Measurements from ENCODE around the gene KDM4D.
"Not testable (repeated sequence)": the region's sequence is repeated elsewhere in the genome, so short reads cannot be mapped to it uniquely, and the experiment has no call there.

KDM4D gene

GRCh38 chr11:94959179-94959578 is 14.3 kb upstream of the KDM4D start:
- no peak for DNase-seq

GRCh38 chr11:94960488-94960887 is 13.0 kb upstream of the KDM4D start:
- no peak for DNase-seq

- DNase-seq: no peak
These were observed 12.3 kb upstream of the KDM4D start for GRCh38 chr11:94961255-94961654.

- DNase-seq: no peak
These were observed 8.6 kb upstream of the KDM4D start for GRCh38 chr11:94964934-94965333.

GRCh38 chr11:94968334-94968958 is 5.1 kb upstream of the KDM4D start:
- DNase-seq: no peak

- no peak for DNase-seq
These were observed 810 bp upstream of the KDM4D start for GRCh38 chr11:94972700-94973098.

GRCh38 chr11:94974178-94974577 is 669 bp downstream of the KDM4D start:
- no peak for DNase-seq

GRCh38 chr11:94975599-94975998 is 2.1 kb downstream of the KDM4D start:
- no peak for DNase-seq

- DNase-seq: no peak
These were observed 13.9 kb downstream of the KDM4D start for GRCh38 chr11:94987378-94987777.

GRCh38 chr11:94988748-94989147 is 15.2 kb downstream of the KDM4D start:
- no peak for DNase-seq

- no peak for DNase-seq
These were observed 20.0 kb downstream of the KDM4D start for GRCh38 chr11:94993400-94993943.

GRCh38 chr11:94997437-94997836 is 23.9 kb downstream of the KDM4D start:
- no peak for DNase-seq

- no peak for DNase-seq
These were observed 24.8 kb downstream of the KDM4D start for GRCh38 chr11:94998285-94998684.

- no peak for DNase-seq
These were observed 30.2 kb downstream of the KDM4D start for GRCh38 chr11:95003716-95004115.

GRCh38 chr11:95005642-95006041 is 32.1 kb downstream of the KDM4D start:
- no peak for DNase-seq

- no peak for DNase-seq
These were observed 37.9 kb downstream of the KDM4D start for GRCh38 chr11:95011376-95011775.

- DNase-seq: no peak
These were observed 40.8 kb downstream of the KDM4D start for GRCh38 chr11:95014184-95014821.

- no peak for DNase-seq
These were observed 42.6 kb downstream of the KDM4D start for GRCh38 chr11:95016139-95016538.

- not testable (repeated sequence) for DNase-seq
These were observed 48.0 kb downstream of the KDM4D start for GRCh38 chr11:95021468-95021867.

GRCh38 chr11:95024958-95025357 is 51.4 kb downstream of the KDM4D start, which contains the start of gene KDM4E:
Gene KDM4E, plus strand, starts transcription at chr11:95025258. Its CDS starts 300 bp downstream, at chr11:95025558.
- no peak for DNase-seq

GRCh38 chr11:95025594-95025993 is 52.1 kb downstream of the KDM4D start:
- DNase-seq: not testable (repeated sequence)

- no peak for DNase-seq
These were observed 54.8 kb downstream of the KDM4D start for GRCh38 chr11:95028357-95028756.

GRCh38 chr11:95033051-95033450 is 59.5 kb downstream of the KDM4D start:
- DNase-seq: no peak

GRCh38 chr11:95035316-95035715 is 61.8 kb downstream of the KDM4D start:
- DNase-seq: no peak
